Ureter (tissue), 1 donor: ENCODE results near the gene LIN28B. TPM values are rescaled to one million over a fixed set of nuclear protein-coding genes. Genes with fewer than 3 reads are reported as not detected.
"Not testable (repeated sequence)": the region's sequence is repeated elsewhere in the genome, so short reads cannot be mapped to it uniquely, and the experiment has no call there.

Source experiments
- DNase-seq: peaks from one replicate; pipeline ENCODE4 v3.0.0-alpha.2; 2020; ENCODE audit warnings: low spot score
- total RNA-seq: library from RNA; stranded (reverse); gene quantifications from one replicate; pipeline ENCODE4 v1.2.4, GENCODE V29; 2023
- donor health status: DM: yes; HTN: yes; CAD: no.

LIN28B gene
- not detected for total RNA-seq

- DNase-seq = no peak
Observed at GRCh38 chr6:104956731-104957294, at the start of gene LIN28B. Gene LIN28B (plus strand): TSS chr6:104957107. CDS start chr6:104957251, 144 bp downstream.

GRCh38 chr6:104908031-104908887, 48.6 kb upstream of the LIN28B start:
- no peak for DNase-seq

- no peak for DNase-seq
Observed at GRCh38 chr6:104908888-104909525, 47.9 kb upstream of the LIN28B start.

- no peak for DNase-seq
Observed at GRCh38 chr6:104921896-104922295, 35.0 kb upstream of the LIN28B start.

- no peak for DNase-seq
Observed at GRCh38 chr6:104928141-104928540, 28.8 kb upstream of the LIN28B start.

GRCh38 chr6:104929353-104929752, 27.6 kb upstream of the LIN28B start:
- DNase-seq = no peak

GRCh38 chr6:104930939-104931338, 26.0 kb upstream of the LIN28B start:
- no peak for DNase-seq

- DNase-seq = no peak
Observed at GRCh38 chr6:104936766-104937535, 20.0 kb upstream of the LIN28B start.

GRCh38 chr6:104940238-104940892, 16.5 kb upstream of the LIN28B start:
- no peak for DNase-seq

GRCh38 chr6:104940893-104941728, 15.8 kb upstream of the LIN28B start:
- no peak for DNase-seq

GRCh38 chr6:104941729-104942091, 15.2 kb upstream of the LIN28B start:
- DNase-seq = no peak

GRCh38 chr6:104943781-104944180, 13.1 kb upstream of the LIN28B start:
- DNase-seq = no peak

- no peak for DNase-seq
Observed at GRCh38 chr6:104949206-104949605, 7.7 kb upstream of the LIN28B start.

GRCh38 chr6:104951677-104952076, 5.2 kb upstream of the LIN28B start:
- no peak for DNase-seq

GRCh38 chr6:104952911-104953399, 4.0 kb upstream of the LIN28B start:
- DNase-seq = no peak

GRCh38 chr6:104953400-104954189, 3.3 kb upstream of the LIN28B start:
- DNase-seq = not testable (repeated sequence)

GRCh38 chr6:104954190-104954797, 2.6 kb upstream of the LIN28B start:
- no peak for DNase-seq

- no peak for DNase-seq
Observed at GRCh38 chr6:104955491-104955890, 1.4 kb upstream of the LIN28B start.
